Adrenal gland (tissue), 12 donors: ENCODE data around the gene PACSIN2. TPM values are rescaled to one million over a fixed set of nuclear protein-coding genes. Genes with fewer than 3 reads are reported as not detected.

Experiments used
- DNase-seq, 7 donors: peaks; one replicate each; pipeline ENCODE4 v3.0.0-alpha.2; 2019 to 2020
- H3K27ac ChIP-seq, 5 donors: fragments of 200-600 bp; sonication (generic) in 4 of 5; 1 replicate in 3 of 5; 2 replicates in 2 of 5; pipeline versions ENCODE4 v1.5.1 to v1.8.0; 2016 to 2020; ENCODE audit warnings: mild to moderate bottlenecking in 1 of 5
- H3K27me3 ChIP-seq: fragments of 200-600 bp; 2 replicates; pipeline ENCODE4 v1.8.0; 2021
- H3K36me3 ChIP-seq, 2 donors: fragments of 200-600 bp; replicated peaks in 1 of 2; 1 replicate in 1 of 2; 2 replicates in 1 of 2; pipeline versions ENCODE4 v1.5.1 to v1.8.0; 2018 to 2022
- H3K4me1 ChIP-seq, 2 donors: fragments of 200-600 bp; replicated peaks in 1 of 2; 1 replicate in 1 of 2; 2 replicates in 1 of 2; pipeline versions ENCODE4 v1.5.1 to v1.8.0; 2018 to 2021
- H3K4me3 ChIP-seq, 4 donors: fragments of 200-600 bp; sonication (generic) in 3 of 4; one replicate each; pipeline ENCODE4 v1.5.1; 2016 to 2018
- H3K9me3 ChIP-seq, 3 donors: fragments of 200-600 bp; sonication (generic) in 1 of 3; replicated peaks in 1 of 3; 1 replicate in 2 of 3; 2 replicates in 1 of 3; pipeline versions ENCODE4 v1.5.1 to v1.8.0; 2016 to 2021
- POLR2A ChIP-seq, 2 donors: fragments of 450-650 bp; IDR thresholded peaks; one replicate each; pipeline ENCODE4 v1.6.1; 2017; ENCODE audit warnings: antibody characterized with exemption in 2 of 2, mild to moderate bottlenecking in 2 of 2, moderate library complexity in 1 of 2
- WGBS, 4 donors: extraction: QIAGEN DNeasy Blood & Tissue Kit in 2 of 4; methylation state at CpG; one replicate each; pipeline versions ENCODE4 v1.1.5 to v1.1.7; 2013 to 2017; 5-methylcytosine and 5-hydroxymethylcytosine counted together
- intact Hi-C, 2 donors: fragments of 100-400 bp; cut with DNase I; formaldehyde crosslinking; loops; one replicate each; pipeline versions ENCODE4 v1.14.1 to v1.15.0; 2022 to 2023
- polyA plus RNA-seq, 3 donors: library from polyadenylated mRNA; stranded (reverse); fragments of 200-250 nt in 2 of 3; fragments of 350-450 nt in 1 of 3; fragmentation: Illumina TruSeq in 1 of 3; extraction: RNeasy Lipid Tissue Mini Kit (QIAGEN cat#74804) in 1 of 3; gene quantifications; one replicate each; pipeline ENCODE4 v1.2.3, GENCODE V29; 2013 to 2014
- total RNA-seq, 9 donors: library from RNA; depleted of rRNA in 4 of 9; stranded (reverse); fragments of >200 nt in 4 of 9; fragments of 120-200 nt in 1 of 9; fragmentation: NEBNext Ultra II Directional in 1 of 9; extraction: Animal tissue kit (Norgen Biotek cat#: 25700) in 1 of 9; gene quantifications; one replicate each; pipeline versions ENCODE4 v1.1.0 to v1.2.4, GENCODE V29; 2013 to 2023
- TF ChIP-seq, protein P1 (sequence below), 6 experiments: fragments of 450-650 bp in 4 of 6; fragments of 200-600 bp in 2 of 6; sonication (generic) in 1 of 6; IDR thresholded peaks; 1 replicate in 5 of 6; 2 replicates in 1 of 6; pipeline versions ENCODE4 v1.5.1 to v1.8.0; 2016 to 2021; ENCODE audit warnings: antibody characterized with exemption in 6 of 6, mild to moderate bottlenecking in 2 of 6, moderate library complexity in 1 of 6
- donor health status: healthy with polysubstance abuse.
- donor health status: Bipolar disorder and iron deficiency.
- donor health status: DM: yes; HTN: yes; CAD: no.
- donor health status: DM: no; HTN: no; CAD: no.
- donor health status: DM: no; HTN: no; CAD: no.
- donor health status: DM: yes; HTN: yes; CAD: no.

Gene PACSIN2
- total and polyA plus RNA-seq, 12 donors, result 29.8 to 186 (median 115) TPM

GRCh38 chr22:42869463-42869862 lies 145.5 kb downstream of the PACSIN2 start:
- Histone ChIP-seq H3K4me3 (no peak overlapping the region), H3K27me3 (no peaks in the 10 kb centered on the region), H3K36me3 (peaks cover 0 to 43% of the 10 kb centered on the region in 2 donors), H3K4me1 (peaks cover 0 to 13% of the 10 kb centered on the region in 2 donors), H3K9me3 (no peaks in the 10 kb centered on the region), H3K27ac (peak overlapping the region in 4 of 5 donors; percentile 10 to 83 (median 44))
- 84 to 92% (median 92%) methylated on average over 7 to 8 of the region's 8 CpGs for WGBS, 4 donors
- no peak for DNase-seq
- TF ChIP-seq, protein P1, sequence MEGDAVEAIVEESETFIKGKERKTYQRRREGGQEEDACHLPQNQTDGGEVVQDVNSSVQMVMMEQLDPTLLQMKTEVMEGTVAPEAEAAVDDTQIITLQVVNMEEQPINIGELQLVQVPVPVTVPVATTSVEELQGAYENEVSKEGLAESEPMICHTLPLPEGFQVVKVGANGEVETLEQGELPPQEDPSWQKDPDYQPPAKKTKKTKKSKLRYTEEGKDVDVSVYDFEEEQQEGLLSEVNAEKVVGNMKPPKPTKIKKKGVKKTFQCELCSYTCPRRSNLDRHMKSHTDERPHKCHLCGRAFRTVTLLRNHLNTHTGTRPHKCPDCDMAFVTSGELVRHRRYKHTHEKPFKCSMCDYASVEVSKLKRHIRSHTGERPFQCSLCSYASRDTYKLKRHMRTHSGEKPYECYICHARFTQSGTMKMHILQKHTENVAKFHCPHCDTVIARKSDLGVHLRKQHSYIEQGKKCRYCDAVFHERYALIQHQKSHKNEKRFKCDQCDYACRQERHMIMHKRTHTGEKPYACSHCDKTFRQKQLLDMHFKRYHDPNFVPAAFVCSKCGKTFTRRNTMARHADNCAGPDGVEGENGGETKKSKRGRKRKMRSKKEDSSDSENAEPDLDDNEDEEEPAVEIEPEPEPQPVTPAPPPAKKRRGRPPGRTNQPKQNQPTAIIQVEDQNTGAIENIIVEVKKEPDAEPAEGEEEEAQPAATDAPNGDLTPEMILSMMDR (IDR thresholded peaks at IDR 0.05), result no peak
- TF ChIP-seq POLR2A (IDR thresholded peaks at IDR 0.05), result no peak
- intact Hi-C loops, result loop anchor here in 1 of 2 donors (2.0 kb wide), 1 partner anchor 163 kb away; no protein-coding TSS in a partner anchor

- Histone ChIP-seq H3K27me3 (no peaks in the 10 kb centered on the region), H3K4me3 (no peak overlapping the region), H3K36me3 (peaks cover 0 to 36% of the 10 kb centered on the region in 2 donors), H3K4me1 (peaks cover 0 to 13% of the 10 kb centered on the region in 2 donors), H3K9me3 (no peaks in the 10 kb centered on the region), H3K27ac (peak overlapping the region in 4 of 5 donors; percentile 10 to 83 (median 44))
- intact Hi-C loops, result loop anchor here in 1 of 2 donors (2.0 kb wide), 1 partner anchor 164 kb away; no protein-coding TSS in a partner anchor
- DNase-seq, result peak; percentile 70 to 83 (median 77)
- TF ChIP-seq POLR2A (IDR thresholded peaks at IDR 0.05), result no peak
- TF ChIP-seq, protein P1 (IDR thresholded peaks at IDR 0.05), result no peak
- WGBS, 4 donors, result 63 to 86% (median 67%) methylated on average over 7 to 16 of the region's 16 CpGs
Observed at GRCh38 chr22:42868751-42869251, 146.1 kb downstream of the PACSIN2 start.

DNA sequence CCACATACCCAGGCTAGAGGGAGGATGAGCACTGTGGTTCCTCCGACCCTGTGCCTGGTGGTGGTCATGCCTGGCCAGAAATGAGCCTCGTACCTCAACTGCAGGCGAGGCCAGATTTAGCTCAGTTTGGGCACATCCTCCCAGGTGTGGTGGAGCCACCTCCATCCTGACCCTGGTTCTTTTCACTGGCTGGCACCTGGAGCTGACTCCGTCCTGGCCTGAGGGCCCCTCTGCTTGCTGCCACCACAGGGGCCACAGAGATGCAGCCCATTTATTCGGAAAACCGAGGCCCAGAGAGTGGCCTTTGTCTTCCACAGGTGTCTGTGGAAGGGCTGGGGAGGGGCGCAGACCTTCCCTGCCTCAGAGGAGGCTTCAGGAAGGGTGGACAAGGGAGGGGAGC lies 148.8 kb downstream of the PACSIN2 start:
- 90 to 97% (median 93%) methylated on average over 4 to 7 of the region's 7 CpGs for WGBS, 4 donors
- no peak for DNase-seq
- Histone ChIP-seq H3K4me1 (peaks cover 0 to 17% of the 10 kb centered on the region in 2 donors), H3K27ac (peak overlapping the region in 1 of 5 donors; percentile 73), H3K36me3 (peaks cover 0 to 9% of the 10 kb centered on the region in 2 donors), H3K9me3 (no peaks in the 10 kb centered on the region), H3K4me3 (no peak overlapping the region), H3K27me3 (no peaks in the 10 kb centered on the region)
- intact Hi-C loops, result no loop called here
- no peak for TF ChIP-seq POLR2A (IDR thresholded peaks at IDR 0.05)
- TF ChIP-seq, protein P1 (IDR thresholded peaks at IDR 0.05), result no peak

GRCh38 chr22:42865536-42865935 lies 149.4 kb downstream of the PACSIN2 start:
- WGBS, 4 donors, result 88 to 92% (median 91%) methylated on average over 8 of the region's 8 CpGs
- H3K27me3 ChIP-seq, result no peaks in the 10 kb centered on the region
- H3K4me3 ChIP-seq, result no peak overlapping the region
- peaks cover 0 to 17% of the 10 kb centered on the region in 2 donors for H3K4me1 ChIP-seq
- intact Hi-C loops, result no loop called here
- peaks cover 0 to 4% of the 10 kb centered on the region in 2 donors for H3K36me3 ChIP-seq
- no peak for DNase-seq
- no peak overlapping the region for H3K27ac ChIP-seq
- no peak for TF ChIP-seq POLR2A (IDR thresholded peaks at IDR 0.05)
- TF ChIP-seq, protein P1 (IDR thresholded peaks at IDR 0.05), result no peak
- no peaks in the 10 kb centered on the region for H3K9me3 ChIP-seq
